Choroid plexus epithelial cell (primary cell): ENCODE data around the gene FAM24B.
"Not testable (repeated sequence)": the region's sequence is repeated elsewhere in the genome, so short reads cannot be mapped to it uniquely, and the experiment has no call there.

Experiments used
- DNase-seq: peaks from one replicate; pipeline ENCODE4 v3.0.0-alpha.2; 2010; ENCODE audit warnings: low read depth
- H3K4me3 ChIP-seq: 2 replicates; pipeline ENCODE4 v1.5.1; 2011; ENCODE audit warnings: low read depth, mild to moderate bottlenecking, control low read depth, low read length, moderate library complexity
- CTCF ChIP-seq: conservative IDR thresholded peaks from 2 replicates; pipeline ENCODE4 v1.5.1; 2011; ENCODE audit warnings: low read depth, mild to moderate bottlenecking, control low read depth, inconsistent platforms, low read length, moderate library complexity

The FAM24B gene

GRCh38 chr10:122879339-122880273 lies at the start of gene FAM24B:
TSS of gene FAM24B (minus strand) at chr10:122879581. CDS start at chr10:122850515, 29,066 bp downstream.
- DNase-seq: peak; percentile 99
- peak within 1 kb of the TSS; percentile 76 for H3K4me3 ChIP-seq
- TF ChIP-seq CTCF: no peak

GRCh38 chr10:122915700-122916099 lies 36.3 kb upstream of the FAM24B start:
- TF ChIP-seq CTCF: no peak
- no peak for DNase-seq
- H3K4me3 ChIP-seq: no peak overlapping the region

- DNase-seq: peak; percentile 71
- TF ChIP-seq CTCF: no peak
- H3K4me3 ChIP-seq: no peak overlapping the region
These were observed 32.6 kb upstream of the FAM24B start for GRCh38 chr10:122911889-122912484.

- no peak for DNase-seq
- H3K4me3 ChIP-seq: no peak within 1 kb of the TSS
- TF ChIP-seq CTCF: no peak
These were observed 30.9 kb upstream of the FAM24B start, which contains the start of gene FAM24A for GRCh38 chr10:122910310-122910709. TSS of gene FAM24A (plus strand) at chr10:122910610. CDS start at chr10:122911635, 1,025 bp downstream.

GRCh38 chr10:122903861-122904260 lies 24.5 kb upstream of the FAM24B start:
- H3K4me3 ChIP-seq, DNase-seq: not testable (repeated sequence)

GRCh38 chr10:122894261-122894944 lies 15.0 kb upstream of the FAM24B start:
- H3K4me3 ChIP-seq: no peak overlapping the region
- TF ChIP-seq CTCF: no peak
- no peak for DNase-seq

- TF ChIP-seq CTCF: no peak
- DNase-seq: peak; percentile 33
These were observed 4.8 kb upstream of the FAM24B start for GRCh38 chr10:122884166-122884565.

More at GRCh38 chr10:122884166-122884565, 4.8 kb upstream of the FAM24B start:
- no peak overlapping the region for H3K4me3 ChIP-seq
